Glomerular visceral epithelial cell (primary cell): ENCODE results near the gene UBN2.
"Not testable (repeated sequence)": the region's sequence is repeated elsewhere in the genome, so short reads cannot be mapped to it uniquely, and the experiment has no call there.

ENCODE experiments used
- DNase-seq: peaks from one replicate; pipeline ENCODE4 v3.0.0-alpha.2; 2016; ENCODE audit errors: extremely low spot score

Gene UBN2

GRCh38 chr7:139294951-139295575 lies 64.0 kb downstream of the UBN2 start:
- no peak for DNase-seq

DNA sequence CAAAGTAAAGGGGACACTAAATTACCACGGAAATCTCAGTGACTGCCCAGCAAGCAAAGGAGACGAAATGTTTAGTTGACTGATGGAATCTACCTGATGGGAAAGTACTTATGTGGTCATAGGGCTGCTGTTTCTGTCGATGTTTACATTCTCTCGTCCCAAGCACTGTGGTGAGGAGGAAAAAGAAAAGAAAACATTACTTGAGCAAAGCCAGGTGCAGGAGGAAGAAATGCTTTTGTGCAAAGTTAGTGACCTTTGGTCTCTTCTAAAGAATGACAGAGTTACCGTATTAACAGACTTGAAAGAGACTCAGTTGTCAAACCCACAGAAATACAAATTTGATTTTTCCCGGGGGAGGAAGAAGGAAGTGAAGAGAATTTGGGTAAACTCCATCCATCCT lies 66.8 kb downstream of the UBN2 start:
- no peak for DNase-seq

- no peak for DNase-seq
Measured at GRCh38 chr7:139299296-139299695, 68.3 kb downstream of the UBN2 start.

DNA sequence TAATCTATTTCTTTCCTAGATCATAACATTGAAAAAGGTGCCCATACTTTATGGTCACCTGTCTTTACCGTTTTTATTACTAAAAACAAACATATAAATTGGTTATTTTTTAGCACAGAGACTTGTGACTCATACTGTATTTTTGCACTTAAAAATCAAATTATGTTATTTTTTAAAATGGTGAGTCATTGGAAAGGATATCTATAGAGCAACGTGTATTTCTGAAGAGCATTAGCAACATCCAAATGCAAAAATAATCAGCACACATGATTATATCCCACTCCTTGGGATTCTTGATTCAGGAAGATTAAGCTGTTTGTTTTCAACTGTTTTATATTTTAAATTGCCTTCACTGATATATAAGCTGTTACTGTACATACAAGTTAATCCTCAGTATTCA lies 69.4 kb downstream of the UBN2 start:
- no peak for DNase-seq

DNA sequence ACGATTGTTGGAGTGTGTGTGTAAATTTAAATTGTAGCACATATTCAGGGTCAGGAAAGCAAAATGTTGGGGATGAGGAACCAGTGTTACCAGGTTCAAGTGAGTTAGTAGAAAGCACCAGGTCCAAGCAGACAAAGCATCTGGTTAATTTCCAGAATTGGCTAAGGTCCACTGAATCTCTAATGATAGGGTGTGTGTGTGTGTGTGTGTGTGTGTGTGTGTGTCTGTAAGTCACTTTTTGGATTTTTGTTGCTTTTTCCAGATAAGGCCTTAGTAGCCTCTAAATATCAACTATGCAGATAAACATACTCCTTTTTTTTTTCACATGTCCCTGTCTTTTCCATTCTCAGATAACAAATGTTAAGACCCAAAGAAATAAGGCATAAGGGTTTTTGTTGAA lies 73.5 kb downstream of the UBN2 start:
- no peak for DNase-seq

DNA sequence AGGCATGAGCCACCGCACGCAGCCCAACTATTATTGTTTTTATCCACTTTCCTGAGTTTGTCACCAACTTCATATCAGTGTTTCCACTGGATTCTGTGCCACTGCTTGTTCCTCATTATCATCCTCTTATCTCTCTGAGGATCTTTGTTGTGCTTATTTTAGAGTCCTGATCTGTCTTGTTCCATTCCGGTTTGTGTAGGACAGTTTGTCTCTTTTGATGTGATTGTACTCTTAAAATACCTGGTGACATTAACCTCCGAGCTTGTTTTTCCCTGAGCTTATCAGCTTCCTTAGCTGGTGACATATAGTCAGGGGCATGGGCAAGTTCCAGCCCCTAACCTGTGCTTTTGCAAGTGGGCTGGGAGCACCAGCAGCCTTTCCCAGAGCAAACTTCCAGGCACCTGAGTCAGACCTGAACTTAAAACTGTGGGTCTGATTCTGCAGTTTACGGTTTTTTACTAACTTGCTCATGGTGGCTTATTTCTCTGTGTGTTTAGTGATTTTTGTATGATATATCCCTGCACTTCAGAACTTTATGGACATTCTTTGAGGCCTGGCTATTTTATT lies 87.0 kb downstream of the UBN2 start:
- no peak for DNase-seq

DNA sequence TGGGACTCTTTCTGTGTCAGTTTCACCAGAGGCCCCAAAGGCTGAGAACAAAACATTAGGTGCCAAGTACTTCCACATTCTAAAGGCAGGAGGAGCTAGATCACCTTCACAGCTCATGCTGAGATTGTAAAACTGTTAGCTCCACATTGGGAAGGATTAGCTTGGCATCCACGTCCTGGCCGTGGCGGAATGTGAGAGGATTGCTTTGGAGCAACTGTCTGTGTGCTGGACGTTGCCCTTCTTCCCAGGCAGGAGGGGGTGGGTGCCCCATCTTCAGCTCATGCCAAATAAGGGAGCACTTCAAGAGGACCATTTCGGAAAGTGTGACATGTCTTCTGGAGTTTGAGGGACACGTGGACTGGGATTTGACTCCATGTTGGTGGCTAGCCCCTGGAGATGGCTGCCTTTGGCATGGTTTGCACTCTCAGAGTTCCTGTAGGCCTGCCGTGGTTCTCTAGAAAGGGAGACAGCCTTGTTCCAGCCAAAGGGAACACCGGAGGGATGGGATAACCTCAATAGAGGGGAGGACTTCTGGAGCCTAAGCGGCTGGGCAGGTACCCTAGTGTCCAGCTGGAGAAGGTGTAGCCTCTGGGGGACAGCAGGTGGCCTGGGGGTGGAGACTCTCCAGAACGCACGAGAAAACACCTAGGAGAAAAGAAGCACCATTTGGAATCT lies 90.2 kb downstream of the UBN2 start:
- no peak for DNase-seq

DNA sequence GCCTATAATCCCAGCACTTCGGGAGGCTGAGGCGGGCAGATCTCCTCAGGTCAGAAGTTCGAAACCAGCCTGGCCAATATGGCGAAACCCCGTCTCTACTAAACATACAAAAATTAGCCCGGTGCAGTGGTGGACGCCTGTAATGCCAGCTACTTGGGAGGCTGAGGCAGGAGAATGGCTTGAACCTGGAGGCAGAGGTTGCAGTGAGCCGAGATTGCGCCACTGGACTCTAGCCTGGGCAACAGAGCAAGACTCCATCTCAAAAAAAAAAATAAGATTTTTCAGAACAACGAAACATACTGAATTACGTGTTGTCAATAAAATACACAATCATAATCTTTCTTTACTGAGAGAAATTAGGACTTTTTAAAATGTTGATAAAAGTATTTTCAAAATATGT lies 93.7 kb downstream of the UBN2 start:
- not testable (repeated sequence) for DNase-seq

- DNase-seq: peak; percentile 44
Measured at GRCh38 chr7:139328375-139328774, 97.3 kb downstream of the UBN2 start.

- DNase-seq: no peak
Measured at GRCh38 chr7:139329119-139329518, 98.1 kb downstream of the UBN2 start.

GRCh38 chr7:139330333-139331030 lies 99.4 kb downstream of the UBN2 start:
- DNase-seq: no peak

DNA sequence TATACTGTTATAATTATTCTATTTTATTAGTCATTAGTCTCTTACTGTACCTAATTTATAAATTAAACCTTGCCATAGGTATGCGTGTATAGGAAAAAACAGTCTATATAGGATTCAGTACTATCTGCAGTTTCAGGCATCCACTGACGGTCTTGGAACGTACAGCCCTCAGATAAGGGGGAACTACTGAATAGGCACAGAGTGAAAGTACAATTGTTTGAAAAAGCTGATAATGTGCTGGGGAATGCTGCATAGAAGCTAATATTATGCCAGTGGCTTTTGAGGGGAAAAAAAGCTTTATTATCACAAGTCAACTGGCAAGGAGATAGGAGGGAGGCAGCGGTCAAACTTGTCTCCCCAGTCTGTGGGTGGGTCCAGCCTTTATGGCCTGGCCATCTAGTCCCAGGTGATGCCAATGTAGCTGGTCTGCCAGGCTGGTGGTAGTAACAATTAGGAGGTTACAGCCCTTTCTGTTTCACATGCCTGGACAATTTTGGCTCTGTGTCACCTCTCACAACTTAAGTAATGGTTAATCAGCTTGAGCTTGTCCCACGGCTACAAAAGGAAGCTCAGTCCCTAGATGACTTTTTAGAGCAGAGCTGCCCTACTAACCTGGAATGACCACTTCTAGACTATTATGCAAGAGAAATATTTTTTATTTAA lies 101.8 kb downstream of the UBN2 start:
- no peak for DNase-seq

GRCh38 chr7:139333443-139333842 lies 102.4 kb downstream of the UBN2 start:
- not testable (repeated sequence) for DNase-seq

GRCh38 chr7:139334399-139335150 lies 103.5 kb downstream of the UBN2 start:
- DNase-seq: no peak

DNA sequence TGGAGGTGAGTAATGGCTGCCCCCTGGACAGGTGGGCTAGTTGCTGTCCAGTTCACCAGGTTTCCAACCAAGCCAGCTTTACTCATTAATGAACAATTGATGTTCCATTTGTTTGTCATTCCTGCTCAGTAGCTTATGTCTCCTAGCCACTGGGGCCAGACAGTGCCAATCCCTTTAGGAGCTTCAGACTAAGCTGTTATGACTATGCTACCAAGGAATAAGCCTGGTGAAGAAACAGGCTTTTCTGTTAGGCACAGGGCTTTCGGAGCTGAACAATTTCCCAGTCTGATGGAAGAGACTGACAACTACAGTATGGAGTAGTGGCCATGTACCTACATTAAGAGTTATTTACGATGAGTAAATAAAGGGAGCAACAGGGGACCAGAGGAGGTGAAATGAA lies 108.0 kb downstream of the UBN2 start:
- no peak for DNase-seq

DNA sequence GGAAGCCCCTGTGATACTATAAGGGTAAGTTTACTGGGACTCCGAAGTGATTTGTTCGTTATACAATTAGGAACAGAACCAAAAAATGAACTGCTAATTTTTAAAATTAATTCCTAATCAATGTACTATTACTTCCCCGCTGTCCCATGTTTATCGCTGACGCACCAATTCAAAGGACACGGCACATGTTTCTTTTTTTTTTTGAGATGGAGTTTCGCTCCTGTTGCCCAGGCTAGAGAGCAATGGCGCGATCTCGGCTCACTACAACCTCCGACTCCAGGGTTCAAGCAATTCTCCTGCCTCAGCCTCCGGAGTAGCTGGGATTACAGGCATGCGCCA lies 108.6 kb downstream of the UBN2 start:
- DNase-seq: no peak

DNA sequence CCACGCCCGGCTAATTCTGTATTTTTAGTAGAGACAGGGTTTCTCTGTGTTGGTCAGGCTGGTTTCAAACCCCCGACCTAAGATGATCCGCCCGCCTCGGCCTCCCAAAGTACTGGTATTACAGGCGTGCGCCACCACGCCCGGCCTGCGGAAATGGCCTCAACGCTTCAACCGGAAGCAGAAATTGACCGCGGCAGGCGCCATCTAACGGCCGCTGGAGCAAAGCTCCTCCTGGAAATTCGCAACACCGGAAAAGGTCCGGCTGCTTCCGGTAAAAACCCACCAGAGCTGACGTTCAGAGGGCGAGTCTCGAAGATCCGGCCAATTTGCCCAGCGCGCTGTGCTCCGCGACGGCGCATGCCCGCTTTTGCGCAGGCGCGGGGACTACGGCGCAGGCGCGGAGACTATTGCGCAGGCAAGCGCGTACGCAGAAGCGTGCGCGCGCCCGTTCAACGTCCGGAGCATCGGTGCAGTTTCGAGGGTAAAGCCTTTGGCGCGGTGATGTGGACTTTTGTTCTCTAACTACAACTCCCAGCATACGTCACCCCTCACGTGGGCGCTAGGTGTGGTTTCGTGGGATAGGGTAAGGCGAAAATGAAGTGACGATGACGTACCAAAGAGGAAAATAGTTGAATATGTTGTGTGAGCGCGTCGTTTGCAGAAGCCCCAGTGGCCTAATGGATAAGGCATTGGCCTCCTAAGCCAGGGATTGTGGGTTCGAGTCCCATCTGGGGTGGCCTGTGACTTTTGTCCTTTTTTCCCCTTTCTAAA lies 109.2 kb downstream of the UBN2 start:
- DNase-seq: peak; percentile 98

DNA sequence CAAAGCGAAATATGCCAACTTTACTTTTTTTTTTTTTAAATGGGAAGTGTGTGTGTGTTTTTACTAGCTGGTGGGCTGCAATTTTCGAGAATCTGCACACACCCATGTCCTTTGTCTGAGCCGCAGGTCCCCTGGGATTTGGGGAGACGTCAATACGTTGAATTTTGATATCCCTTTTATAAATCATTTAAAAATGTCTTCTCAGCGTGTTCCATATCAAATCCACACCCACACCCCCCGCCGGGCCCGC lies 109.7 kb downstream of the UBN2 start:
- DNase-seq: no peak

GRCh38 chr7:139341058-139341775 lies 110.2 kb downstream of the UBN2 start, which contains the start of gene FMC1:
Gene FMC1, plus strand, starts transcription at chr7:139341337. Its CDS starts 48 bp downstream, at chr7:139341385.
- peak; percentile 89 for DNase-seq

- DNase-seq: no peak
Measured at GRCh38 chr7:139341776-139342226, 110.8 kb downstream of the UBN2 start.
